Measurements from ENCODE around the gene LYL1.
A peak's percentile ranks its signal among the peaks of the same experiment; 100 is the strongest.

Gene LYL1

GRCh38 chr19:13104360-13104847, 1.7 kb upstream of the LYL1 start:
- peak; percentile 91 for DNase-seq

GRCh38 chr19:13103581-13104359, 1.1 kb upstream of the LYL1 start:
- no peak for DNase-seq

GRCh38 chr19:13102416-13102665, 317 bp downstream of the LYL1 start:
- DNase-seq, result no peak

GRCh38 chr19:13101590-13102415, 855 bp downstream of the LYL1 start:
- DNase-seq, result no peak

GRCh38 chr19:13100841-13101589, 1.6 kb downstream of the LYL1 start:
- DNase-seq, result no peak

GRCh38 chr19:13100031-13100588, 2.5 kb downstream of the LYL1 start:
- DNase-seq, result peak; percentile 88

GRCh38 chr19:13099073-13099999, 3.3 kb downstream of the LYL1 start:
- DNase-seq, result peak; percentile 85

GRCh38 chr19:13098277-13099072, 4.2 kb downstream of the LYL1 start:
- DNase-seq, result no peak

GRCh38 chr19:13097463-13098258, 5.0 kb downstream of the LYL1 start:
- no peak for DNase-seq

GRCh38 chr19:13097033-13097462, 5.6 kb downstream of the LYL1 start:
- DNase-seq, result no peak

GRCh38 chr19:13095934-13096927, 6.4 kb downstream of the LYL1 start:
- no peak for DNase-seq

- DNase-seq, result no peak
These were observed 7.3 kb downstream of the LYL1 start for GRCh38 chr19:13095393-13095784.

GRCh38 chr19:13094771-13095392, 7.8 kb downstream of the LYL1 start:
- no peak for DNase-seq

GRCh38 chr19:13094106-13094504, 8.6 kb downstream of the LYL1 start:
- DNase-seq, result no peak

- DNase-seq, result peak; percentile 92
These were observed 9.1 kb downstream of the LYL1 start for GRCh38 chr19:13093407-13094105.

- no peak for DNase-seq
These were observed 9.9 kb downstream of the LYL1 start for GRCh38 chr19:13092606-13093235.

- DNase-seq, result no peak
These were observed 10.5 kb downstream of the LYL1 start for GRCh38 chr19:13092158-13092543.
